H9 (cell line): ENCODE data around the gene DACT2. TPM values are rescaled to one million over a fixed set of nuclear protein-coding genes. Genes with fewer than 3 reads are reported as not detected.

ENCODE experiments used
- DNase-seq: peaks from one replicate; pipeline ENCODE4 v3.0.0-alpha.2; 2017
- H2AFZ ChIP-seq: one replicate; pipeline ENCODE4 v1.6.1; 2013; ENCODE audit warnings: mild to moderate bottlenecking, low read length, control low read depth, moderate library complexity
- H2AK5ac ChIP-seq: 2 replicates; pipeline ENCODE4 v1.6.1; 2013; ENCODE audit warnings: low read length, control low read depth, mixed read lengths; ENCODE audit not compliant: insufficient read length
- H2BK120ac ChIP-seq: one replicate; pipeline ENCODE4 v1.6.1; 2013; ENCODE audit warnings: low read depth, mild to moderate bottlenecking, low read length, control low read depth, inconsistent platforms; ENCODE audit not compliant: poor library complexity, severe bottlenecking
- H2BK12ac ChIP-seq: 2 replicates; pipeline ENCODE4 v1.6.1; 2013; ENCODE audit warnings: low read length, control low read depth, mixed read lengths, low read depth; ENCODE audit not compliant: insufficient read length
- H2BK15ac ChIP-seq: 2 replicates; pipeline ENCODE4 v1.6.1; 2013; ENCODE audit warnings: low read depth, low read length, control low read depth
- H2BK20ac ChIP-seq: one replicate; pipeline ENCODE4 v1.6.1; 2013; ENCODE audit warnings: low read depth, mild to moderate bottlenecking, low read length, control low read depth, inconsistent platforms; ENCODE audit not compliant: poor library complexity, severe bottlenecking
- H2BK5ac ChIP-seq: 2 replicates; pipeline ENCODE4 v1.6.1; 2013; ENCODE audit warnings: low read length, control low read depth, mixed read lengths; ENCODE audit not compliant: insufficient read length
- H3K14ac ChIP-seq: 2 replicates; pipeline ENCODE4 v1.6.1; 2013; ENCODE audit warnings: low read length, control low read depth; ENCODE audit not compliant: insufficient read depth
- H3K18ac ChIP-seq: 2 replicates; pipeline ENCODE4 v1.6.1; 2013; ENCODE audit warnings: low read depth, mild to moderate bottlenecking, mixed read lengths, low read length, control low read depth; ENCODE audit not compliant: insufficient read length
- H3K23ac ChIP-seq: 2 replicates; pipeline ENCODE4 v1.6.1; 2013; ENCODE audit warnings: low read length, control low read depth, mixed read lengths, low read depth; ENCODE audit not compliant: insufficient read length
- H3K23me2 ChIP-seq: 2 replicates; pipeline ENCODE4 v1.6.1; 2013; ENCODE audit warnings: low read depth, mild to moderate bottlenecking, mixed read lengths, low read length, control low read depth; ENCODE audit not compliant: insufficient read length, poor library complexity, severe bottlenecking
- H3K27ac ChIP-seq: 2 replicates; pipeline ENCODE4 v1.5.1; 2013; ENCODE audit warnings: low read length, control low read depth, mixed read lengths, low read depth; ENCODE audit not compliant: insufficient read length
- H3K27me3 ChIP-seq: 2 replicates; pipeline ENCODE4 v1.6.1; 2013; ENCODE audit warnings: low read length, control low read depth, inconsistent platforms; ENCODE audit not compliant: insufficient read depth
- H3K4ac ChIP-seq: 2 replicates; pipeline ENCODE4 v1.6.1; 2013; ENCODE audit warnings: low read depth, mild to moderate bottlenecking, control low read depth, inconsistent platforms, low read length, moderate library complexity
- H3K4me1 ChIP-seq: 2 replicates; pipeline ENCODE4 v1.6.1; 2013; ENCODE audit warnings: low read length, control low read depth, inconsistent platforms; ENCODE audit not compliant: insufficient read depth
- H3K4me2 ChIP-seq: 2 replicates; pipeline ENCODE4 v1.6.1; 2013; ENCODE audit warnings: low read length, control low read depth, mixed read lengths; ENCODE audit not compliant: insufficient read length, insufficient read depth
- H3K56ac ChIP-seq: 2 replicates; pipeline ENCODE4 v1.6.1; 2013; ENCODE audit warnings: low read depth, mild to moderate bottlenecking, mixed read lengths, low read length, control low read depth; ENCODE audit not compliant: insufficient read length
- H3K79me1 ChIP-seq: 2 replicates; pipeline ENCODE4 v1.6.1; 2013; ENCODE audit warnings: low read depth, mild to moderate bottlenecking, moderate library complexity, low read length, control low read depth, inconsistent platforms; ENCODE audit not compliant: insufficient read depth, poor library complexity, severe bottlenecking
- H3K79me2 ChIP-seq: 2 replicates; pipeline ENCODE4 v1.6.1; 2013; ENCODE audit warnings: low read length, control low read depth, inconsistent platforms; ENCODE audit not compliant: insufficient read depth
- H3K9ac ChIP-seq: 2 replicates; pipeline ENCODE4 v1.6.1; 2013; ENCODE audit warnings: low read length, control low read depth, mixed read lengths; ENCODE audit not compliant: insufficient read length; ENCODE audit errors: extremely low read depth
- H3K9me3 ChIP-seq: one replicate; pipeline ENCODE4 v1.6.1; 2013; ENCODE audit warnings: low read depth, low read length, inconsistent platforms; ENCODE audit not compliant: control insufficient read depth
- H3T11ph ChIP-seq: one replicate; pipeline ENCODE4 v1.6.1; 2013; ENCODE audit warnings: mild to moderate bottlenecking, low read length, control low read depth, inconsistent platforms
- H4K20me1 ChIP-seq: one replicate; pipeline ENCODE4 v1.6.1; 2013; ENCODE audit not compliant: control insufficient read depth, insufficient read length, insufficient read depth
- H4K5ac ChIP-seq: 2 replicates; pipeline ENCODE4 v1.6.1; 2013; ENCODE audit warnings: low read depth, mild to moderate bottlenecking, mixed read lengths, low read length, control low read depth; ENCODE audit not compliant: insufficient read length
- H4K8ac ChIP-seq: replicated peaks from 2 replicates; pipeline ENCODE4 v1.6.1; 2013; ENCODE audit warnings: low read length, control low read depth, mixed read lengths, low read depth; ENCODE audit not compliant: insufficient read length
- H4K91ac ChIP-seq: 2 replicates; pipeline ENCODE4 v1.6.1; 2013; ENCODE audit warnings: low read depth, mild to moderate bottlenecking, moderate library complexity, mixed read lengths, low read length, control low read depth; ENCODE audit not compliant: insufficient read length
- H3K27ac Mint-ChIP-seq, 3 experiments: 2 replicates in 2 of 3; 3 replicates in 1 of 3; pipeline ENCODE4 v1.8.0; 2020 to 2021; ENCODE audit warnings: mixed read lengths in 3 of 3, mild to moderate bottlenecking in 1 of 3, moderate library complexity in 1 of 3
- H3K27me3 Mint-ChIP-seq: 2 replicates; pipeline ENCODE4 v1.8.0; 2021; ENCODE audit warnings: low read depth, mild to moderate bottlenecking, moderate library complexity, mixed read lengths
- H3K36me3 Mint-ChIP-seq, 3 experiments: 2 replicates in 2 of 3; 3 replicates in 1 of 3; pipeline ENCODE4 v1.8.0; 2020 to 2021; ENCODE audit warnings: low read depth in 3 of 3, mixed read lengths in 3 of 3; ENCODE audit not compliant: insufficient read depth in 1 of 3
- H3K4me1 Mint-ChIP-seq, 2 experiments: 2 replicates each; pipeline ENCODE4 v1.8.0; 2020; ENCODE audit warnings: mixed read lengths in 2 of 2
- H3K4me3 Mint-ChIP-seq, 2 experiments: 2 replicates in 1 of 2; 3 replicates in 1 of 2; pipeline ENCODE4 v1.8.0; 2020 to 2021; ENCODE audit warnings: mild to moderate bottlenecking in 2 of 2, mixed read lengths in 2 of 2, moderate library complexity in 1 of 2
- H3K9me3 Mint-ChIP-seq, 2 experiments: 2 replicates in 1 of 2; 3 replicates in 1 of 2; pipeline ENCODE4 v1.8.0; 2020; ENCODE audit warnings: mild to moderate bottlenecking in 2 of 2, mixed read lengths in 2 of 2, moderate library complexity in 1 of 2
- WGBS: extraction: QIAGEN DNeasy Blood & Tissue Kit; methylation state at CpG from one replicate; pipeline ENCODE4 v1.1.7; 2013; ENCODE audit warnings: missing lambda C conversion rate, low lambda C conversion rate, mixed read lengths; ENCODE audit not compliant: insufficient read length; ENCODE audit errors: extremely low coverage; 5-methylcytosine and 5-hydroxymethylcytosine counted together
- total RNA-seq: library from RNA; stranded (reverse); gene quantifications from 2 replicates; pipeline ENCODE4 v1.2.1, GENCODE V29; 2021
- TF ChIP-seq, protein P1 (sequence below): fragments of 200-600 bp; sonication (generic); conservative IDR thresholded peaks from 3 replicates; pipeline ENCODE4 v1.8.0; 2021; ENCODE audit warnings: antibody characterized with exemption, mild to moderate bottlenecking

The DACT2 gene
- total RNA-seq, 1 experiment from 2014 or later: 1.8 TPM

DNA sequence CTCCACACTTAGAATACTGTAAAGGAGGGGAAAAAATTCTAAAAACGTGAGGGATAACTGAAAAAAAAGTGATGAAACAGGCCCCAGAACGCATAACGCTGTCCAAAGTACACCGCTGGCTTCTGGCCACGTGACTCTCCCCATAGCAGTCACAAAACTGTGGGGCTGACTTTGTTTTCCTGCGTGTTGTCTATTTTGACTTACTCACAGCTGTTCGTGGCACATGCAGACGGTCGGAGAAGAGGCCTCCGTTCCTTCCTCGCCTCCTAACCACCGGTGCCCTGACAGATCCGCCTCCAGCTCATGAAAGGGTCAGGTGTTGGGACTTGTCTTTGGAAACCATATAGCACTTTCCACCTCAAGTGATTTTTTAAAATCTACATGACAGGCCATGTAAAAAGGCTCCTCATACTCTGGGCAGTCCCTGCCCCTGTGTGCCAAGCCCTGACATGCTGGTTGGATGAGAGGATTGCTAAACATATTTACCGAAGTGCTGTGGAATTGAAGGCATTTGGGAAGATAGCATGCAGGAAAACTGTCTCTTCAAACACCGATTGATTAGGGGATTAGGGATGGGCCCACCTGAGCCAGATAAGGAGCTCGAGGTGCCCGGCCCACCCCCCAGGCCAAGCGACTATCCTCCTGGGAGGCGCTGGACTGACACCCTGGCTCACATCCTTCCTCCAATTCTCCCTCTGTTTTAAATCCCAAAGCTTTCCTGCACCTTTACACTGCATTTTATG, 54.8 kb downstream of the DACT2 start:
- no peak overlapping the region for H3K27ac Mint-ChIP-seq
- Histone ChIP-seq H3K14ac (no peak overlapping the region; the same call in 1 of the 2 replicates), H3K23me2 (no peaks in the 10 kb centered on the region), H2BK12ac (no peak overlapping the region), H3K18ac (no peak overlapping the region), H3K4me2 (no peak overlapping the region), H4K91ac (no peak overlapping the region), H3K23ac (no peak overlapping the region), H2AFZ (no peak overlapping the region), H3K79me1 (no peaks in the 10 kb centered on the region), H3K4ac (no peak overlapping the region), H4K8ac (no peak overlapping the region), H2BK15ac (no peak overlapping the region), H3K9me3 (no peaks in the 10 kb centered on the region), H3K27me3 (no peaks in the 10 kb centered on the region), H3K79me2 (no peaks in the 10 kb centered on the region), H4K20me1 (no peaks in the 10 kb centered on the region), H3K4me1 (no peaks in the 10 kb centered on the region; the same call in 1 of the 2 replicates), H4K5ac (no peak overlapping the region), H2BK120ac (no peak overlapping the region), H2AK5ac (no peak overlapping the region), H3K27ac (no peak overlapping the region), H3K9ac (no peak overlapping the region), H2BK20ac (no peak overlapping the region), H3K56ac (no peak overlapping the region), H2BK5ac (no peak overlapping the region), H3T11ph (no peak overlapping the region)
- no CpG with 5 or more reads among the region's 19 CpGs for WGBS
- H3K36me3 Mint-ChIP-seq: no peaks in the 10 kb centered on the region
- H3K4me3 Mint-ChIP-seq: no peak overlapping the region
- H3K4me1 Mint-ChIP-seq: peaks cover 10% of the 10 kb centered on the region in 2 experiments
- DNase-seq: no peak
- no peaks in the 10 kb centered on the region; a peak in 1 of 5 replicates for H3K9me3 Mint-ChIP-seq
- no peaks in the 10 kb centered on the region for H3K27me3 Mint-ChIP-seq
- TF ChIP-seq, protein P1, sequence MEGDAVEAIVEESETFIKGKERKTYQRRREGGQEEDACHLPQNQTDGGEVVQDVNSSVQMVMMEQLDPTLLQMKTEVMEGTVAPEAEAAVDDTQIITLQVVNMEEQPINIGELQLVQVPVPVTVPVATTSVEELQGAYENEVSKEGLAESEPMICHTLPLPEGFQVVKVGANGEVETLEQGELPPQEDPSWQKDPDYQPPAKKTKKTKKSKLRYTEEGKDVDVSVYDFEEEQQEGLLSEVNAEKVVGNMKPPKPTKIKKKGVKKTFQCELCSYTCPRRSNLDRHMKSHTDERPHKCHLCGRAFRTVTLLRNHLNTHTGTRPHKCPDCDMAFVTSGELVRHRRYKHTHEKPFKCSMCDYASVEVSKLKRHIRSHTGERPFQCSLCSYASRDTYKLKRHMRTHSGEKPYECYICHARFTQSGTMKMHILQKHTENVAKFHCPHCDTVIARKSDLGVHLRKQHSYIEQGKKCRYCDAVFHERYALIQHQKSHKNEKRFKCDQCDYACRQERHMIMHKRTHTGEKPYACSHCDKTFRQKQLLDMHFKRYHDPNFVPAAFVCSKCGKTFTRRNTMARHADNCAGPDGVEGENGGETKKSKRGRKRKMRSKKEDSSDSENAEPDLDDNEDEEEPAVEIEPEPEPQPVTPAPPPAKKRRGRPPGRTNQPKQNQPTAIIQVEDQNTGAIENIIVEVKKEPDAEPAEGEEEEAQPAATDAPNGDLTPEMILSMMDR: no peak
